Activated CD4-positive, alpha-beta T cell treated with anti-CD3 and anti-CD28 coated beads for 4 hours (primary cell): Measurements from ENCODE around the gene POLDIP3.

Experiments
- DNase-seq, 2 donors: peaks; one replicate each; pipeline ENCODE4 v3.0.0-alpha.2; 2020

The POLDIP3 gene

DNA sequence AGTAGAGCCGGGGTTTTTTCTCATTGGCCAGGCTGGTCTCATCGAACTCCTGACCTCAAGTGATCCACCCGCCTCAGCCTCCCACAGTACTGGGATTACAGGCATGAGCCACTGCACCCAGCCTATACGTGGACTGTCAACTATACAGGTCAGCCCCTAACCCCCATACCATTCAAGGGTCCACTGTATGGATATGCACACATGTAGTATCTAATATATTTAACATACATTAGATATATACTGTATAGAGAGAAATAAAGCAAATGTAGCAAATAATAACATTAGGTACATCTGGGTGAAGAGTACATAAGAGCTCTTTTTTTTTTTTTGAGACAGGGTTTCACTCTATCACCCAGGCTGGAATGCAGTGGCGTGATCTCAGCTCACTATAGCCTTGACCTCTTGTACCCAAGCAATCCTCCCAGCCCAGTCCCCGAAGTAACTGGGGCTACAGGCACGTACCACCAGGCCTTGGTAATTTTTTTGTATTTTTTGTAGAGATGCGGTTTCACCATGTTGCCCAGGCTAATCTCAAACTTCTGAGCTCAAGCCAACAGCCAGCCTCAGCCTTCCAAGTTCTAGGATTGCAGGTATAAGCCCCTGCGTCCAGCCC lies 27.2 kb upstream of the POLDIP3 start:
- no peak for DNase-seq

DNA sequence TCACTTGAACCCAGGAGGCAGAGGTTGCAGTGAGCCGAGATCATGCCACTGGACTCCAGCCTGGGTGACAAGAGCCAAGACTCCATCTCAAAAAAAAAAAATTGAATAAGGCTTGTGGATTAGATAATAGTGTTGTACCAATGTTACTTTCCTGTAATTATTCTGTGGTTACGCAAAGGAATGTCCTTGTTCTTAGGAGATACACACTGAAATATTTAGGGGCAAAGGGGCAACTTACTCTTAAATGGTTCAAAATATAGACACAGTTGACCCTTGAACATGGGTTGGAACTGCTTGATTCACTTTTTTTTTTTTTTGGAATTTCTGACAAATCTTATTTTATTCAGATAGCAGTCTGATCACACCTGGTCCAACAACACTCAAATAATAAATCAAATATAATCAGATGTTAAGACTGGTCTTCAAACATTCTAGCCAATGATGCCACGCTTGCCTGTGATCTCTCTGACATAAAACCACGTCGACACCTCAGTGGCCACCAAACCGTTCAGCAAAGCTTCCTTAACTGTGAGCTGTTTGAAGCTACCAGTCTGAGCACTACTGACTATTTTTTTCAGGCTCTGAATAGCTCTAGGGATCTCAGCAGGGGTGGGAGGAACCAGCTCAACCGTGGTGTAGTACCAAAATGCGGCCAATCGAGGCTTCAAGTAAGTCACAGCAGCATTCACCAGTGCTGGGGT lies 25.0 kb upstream of the POLDIP3 start:
- no peak for DNase-seq

DNA sequence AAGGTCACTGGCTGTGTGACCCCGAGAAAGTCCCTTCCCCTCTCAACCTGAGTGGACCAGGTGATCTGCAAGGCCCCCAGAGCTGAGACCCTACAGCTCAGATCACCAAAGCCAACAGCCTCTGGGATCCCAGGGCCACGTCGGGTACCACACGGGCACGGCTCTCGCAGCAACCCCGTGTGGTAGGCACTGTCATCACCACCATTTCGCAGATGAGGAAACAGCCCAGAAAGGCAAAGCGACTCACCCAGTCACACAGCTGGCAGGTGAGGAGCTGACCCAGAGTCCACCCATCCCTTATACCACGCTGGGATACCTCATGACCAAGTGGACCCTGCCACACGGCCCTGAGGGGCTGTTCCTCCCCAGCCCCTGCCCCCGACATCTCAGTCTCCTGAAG lies 22.9 kb upstream of the POLDIP3 start:
- no peak for DNase-seq

DNA sequence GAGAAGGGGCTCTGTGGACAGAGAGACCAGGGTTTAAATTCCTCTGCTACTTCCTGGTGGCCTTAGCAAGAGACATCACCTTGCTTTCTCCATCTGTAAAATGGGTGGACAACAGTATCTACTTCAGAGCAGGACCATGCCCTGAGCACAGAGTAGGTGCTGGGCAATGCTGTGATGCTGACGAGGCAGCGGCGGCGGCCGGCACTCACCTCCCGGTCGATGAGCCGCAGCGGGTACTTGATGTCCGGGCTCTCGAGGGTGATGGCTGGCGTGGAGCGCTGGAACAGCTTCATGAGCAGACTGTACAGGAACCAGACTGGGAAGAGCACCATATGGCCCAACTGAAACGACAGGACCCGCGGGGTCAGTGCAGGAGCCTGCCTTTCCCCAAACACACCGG lies 21.8 kb upstream of the POLDIP3 start:
- DNase-seq = no peak

DNA sequence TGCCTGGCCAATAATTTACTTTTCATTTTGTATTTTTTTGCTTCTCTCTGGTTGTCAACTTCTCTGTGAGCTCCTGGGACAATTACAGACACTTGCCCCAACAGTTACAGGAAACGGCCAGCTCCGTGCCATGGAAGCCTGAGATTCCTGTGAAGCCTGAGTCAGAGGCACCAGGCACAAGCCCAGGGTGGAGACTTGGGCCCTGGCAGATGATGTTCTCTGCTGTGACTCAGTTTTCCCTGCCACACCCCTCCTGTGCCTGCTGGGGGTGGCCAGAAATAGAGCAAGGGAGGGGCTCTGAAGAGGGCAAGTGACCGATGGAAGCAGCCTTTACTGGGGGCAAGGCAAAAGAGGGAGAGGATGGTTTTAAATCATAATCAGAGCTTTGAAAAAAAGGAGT lies 20.8 kb upstream of the POLDIP3 start:
- no peak for DNase-seq

DNA sequence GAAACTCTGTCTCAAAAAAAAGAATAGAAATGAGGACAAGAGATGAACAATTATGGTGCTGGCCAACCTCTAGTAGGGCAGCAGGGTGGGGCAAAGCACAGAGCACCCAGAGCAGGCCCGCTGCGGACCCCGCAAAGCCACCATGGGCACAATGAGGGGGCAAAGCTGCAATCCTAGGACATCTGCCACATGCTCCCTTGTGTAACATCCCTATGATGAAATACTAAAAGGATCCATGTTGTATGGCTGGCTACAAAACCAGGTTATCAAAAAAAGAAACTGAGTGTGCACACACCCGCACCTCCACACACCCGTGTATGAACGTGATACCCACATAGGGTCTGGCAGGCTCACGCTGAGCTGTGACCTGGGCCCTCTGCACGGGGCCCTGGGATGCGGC lies 18.3 kb upstream of the POLDIP3 start:
- DNase-seq = no peak

DNA sequence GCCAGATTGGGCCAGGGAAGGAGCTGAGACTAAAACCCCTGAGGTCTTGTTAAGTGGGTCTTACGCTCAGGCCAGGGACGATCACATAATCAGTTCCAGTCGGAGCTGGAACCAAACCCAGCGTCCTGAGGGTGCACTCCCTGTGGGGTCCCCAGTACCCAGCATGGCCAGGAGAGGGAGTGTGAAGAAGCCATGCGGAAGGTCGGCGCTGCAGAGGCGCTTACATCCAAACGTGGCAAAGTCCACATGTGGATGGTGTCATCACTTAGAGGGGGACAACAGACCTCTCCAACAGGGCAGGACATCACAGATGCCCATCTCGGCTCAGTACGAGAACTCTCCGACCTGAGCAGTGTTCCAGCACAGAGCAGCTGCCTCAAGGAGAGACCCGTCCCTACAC lies 17.4 kb upstream of the POLDIP3 start:
- DNase-seq = no peak

DNA sequence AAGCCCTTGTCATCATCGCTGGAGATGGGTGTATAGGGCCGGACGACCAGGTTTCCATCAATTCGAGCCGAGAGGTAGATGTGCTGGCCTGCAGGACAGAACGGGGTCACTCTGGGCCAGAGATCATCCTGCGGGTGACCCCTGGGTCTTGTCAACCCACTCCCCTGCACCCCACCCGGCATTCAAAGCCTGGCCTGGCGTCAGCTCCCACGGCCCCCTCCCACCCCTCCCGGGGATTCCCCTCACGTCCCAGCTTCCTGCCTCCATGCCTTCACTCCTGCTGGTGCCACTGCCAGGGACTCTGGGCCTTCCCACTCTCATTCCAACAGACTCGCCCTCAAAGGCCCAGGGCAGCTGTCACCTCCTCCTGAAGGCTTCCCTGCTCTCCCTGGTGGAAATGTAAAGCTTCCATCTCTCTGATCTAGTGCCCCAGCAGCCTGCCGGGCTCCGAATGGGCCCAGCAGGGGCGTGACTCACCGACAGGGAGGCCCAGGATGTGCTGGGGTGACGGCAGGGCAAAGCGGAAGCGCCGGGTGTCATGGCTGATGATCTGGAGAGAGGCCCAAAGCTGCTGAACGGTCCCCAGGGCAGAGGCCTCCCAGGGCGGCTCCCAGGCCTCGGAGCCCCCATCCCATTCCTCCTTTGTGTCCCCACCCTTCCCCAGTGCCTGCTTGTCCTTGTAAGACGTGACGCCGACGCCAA lies 16.4 kb upstream of the POLDIP3 start:
- no peak for DNase-seq

DNA sequence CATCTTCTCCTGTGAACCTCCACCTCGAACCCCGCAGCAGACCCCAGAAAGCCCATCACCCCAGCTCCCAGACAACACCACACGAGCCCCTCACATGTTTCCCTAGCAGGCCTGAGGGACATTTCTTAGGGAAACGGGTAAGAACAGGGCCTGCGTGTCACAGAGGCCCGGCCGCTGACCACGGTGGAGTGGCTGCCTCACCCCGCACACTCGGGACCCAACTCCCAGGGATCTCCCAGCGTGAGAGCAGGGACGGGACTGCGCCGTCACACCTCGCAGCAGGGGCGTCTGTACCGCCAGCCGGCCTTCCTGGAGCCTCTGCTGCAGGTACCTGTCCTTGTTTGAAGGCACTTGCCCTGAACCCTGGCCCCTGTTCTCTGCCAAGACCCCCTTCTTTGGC lies 15.5 kb upstream of the POLDIP3 start:
- DNase-seq = no peak

DNA sequence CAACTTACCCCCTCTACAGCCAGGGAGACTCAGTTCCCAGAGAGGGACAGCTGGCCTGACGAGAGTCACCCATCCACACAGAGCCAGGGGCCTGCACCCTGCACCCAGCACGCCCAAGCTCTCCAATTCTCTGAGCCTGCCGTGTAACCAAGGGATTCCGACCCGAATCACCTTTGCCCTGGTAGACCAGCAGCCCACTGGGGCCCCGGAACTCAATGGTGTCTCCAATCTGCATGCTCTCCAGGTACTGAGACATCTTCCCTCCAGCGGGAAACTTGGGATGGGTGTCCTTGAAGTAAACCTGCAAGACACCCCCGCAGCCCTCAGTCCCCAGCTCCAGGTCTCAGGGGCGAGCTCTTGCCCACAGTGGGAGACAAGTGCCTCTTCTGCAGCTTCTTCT lies 13.3 kb upstream of the POLDIP3 start:
- DNase-seq = no peak

DNA sequence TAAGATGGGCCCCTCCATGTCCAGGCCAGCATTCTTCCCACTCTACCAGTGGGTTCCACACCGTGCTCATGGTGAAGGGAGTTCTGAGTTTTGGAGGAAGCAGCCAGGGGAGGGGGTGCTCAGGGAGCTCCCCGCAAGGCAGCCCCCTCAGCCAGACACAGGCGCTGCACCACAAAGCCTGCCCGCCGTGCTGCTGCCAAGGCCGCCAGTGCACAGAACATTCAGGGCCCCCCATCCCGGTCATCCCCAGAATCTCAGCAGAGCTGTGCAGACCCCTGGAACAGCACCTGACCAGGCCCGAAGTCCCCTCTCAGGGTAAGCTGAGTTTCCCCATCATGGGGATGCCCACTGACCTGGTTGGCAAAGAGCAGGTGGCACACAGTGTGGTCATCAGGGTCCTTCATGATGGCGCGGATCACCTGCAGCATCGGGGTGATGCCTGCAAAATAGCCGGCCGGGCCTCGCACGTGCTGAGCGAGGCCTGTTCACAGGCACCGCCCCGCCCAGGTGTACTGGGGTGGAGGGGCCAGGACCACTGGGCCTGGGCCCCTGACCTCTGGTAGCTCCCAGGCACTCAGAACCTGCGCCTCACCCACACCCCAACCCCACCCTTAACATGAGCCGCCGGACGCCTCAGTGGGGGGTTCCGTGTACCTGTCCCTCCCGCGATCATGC lies 12.4 kb upstream of the POLDIP3 start:
- no peak for DNase-seq

DNA sequence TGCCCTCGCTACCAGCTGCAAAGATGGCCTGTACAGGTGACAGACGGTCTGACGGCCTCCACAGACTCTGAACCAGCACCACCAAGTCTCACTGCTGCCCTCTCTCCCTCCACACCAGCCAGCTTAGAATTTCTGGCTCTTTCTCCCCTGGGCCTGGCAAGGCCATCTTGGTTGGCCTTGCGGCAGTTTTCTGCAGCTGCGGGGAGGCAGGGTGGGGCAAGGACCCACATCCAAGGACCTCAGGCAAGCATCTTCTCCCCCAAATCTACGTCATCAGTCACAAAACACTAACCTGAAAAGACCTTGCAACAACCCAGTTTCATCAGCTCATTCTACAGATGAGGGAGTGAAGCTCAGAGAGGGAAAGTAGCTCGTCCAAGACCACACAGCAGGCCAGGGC lies 11.7 kb upstream of the POLDIP3 start:
- no peak for DNase-seq

DNA sequence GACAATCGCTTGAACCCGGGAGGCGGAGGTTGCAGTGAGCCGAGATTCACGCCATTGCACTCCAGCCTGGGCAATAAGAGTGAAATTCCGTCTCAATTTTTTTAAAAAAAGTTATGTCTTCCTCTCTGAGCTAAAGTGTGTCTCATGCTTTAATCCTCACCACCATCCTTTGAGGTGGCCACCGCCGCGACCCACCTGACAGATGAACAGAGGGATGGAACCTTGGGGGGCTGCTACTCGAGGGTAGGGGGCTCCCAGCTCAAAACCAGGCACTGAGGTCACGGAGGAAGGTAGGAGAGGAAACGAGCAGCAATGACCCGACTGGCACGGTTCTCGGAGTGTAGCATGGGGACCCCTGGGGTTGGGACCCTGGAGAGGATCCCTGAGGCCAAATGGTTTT lies 10.7 kb upstream of the POLDIP3 start:
- DNase-seq = no peak

DNA sequence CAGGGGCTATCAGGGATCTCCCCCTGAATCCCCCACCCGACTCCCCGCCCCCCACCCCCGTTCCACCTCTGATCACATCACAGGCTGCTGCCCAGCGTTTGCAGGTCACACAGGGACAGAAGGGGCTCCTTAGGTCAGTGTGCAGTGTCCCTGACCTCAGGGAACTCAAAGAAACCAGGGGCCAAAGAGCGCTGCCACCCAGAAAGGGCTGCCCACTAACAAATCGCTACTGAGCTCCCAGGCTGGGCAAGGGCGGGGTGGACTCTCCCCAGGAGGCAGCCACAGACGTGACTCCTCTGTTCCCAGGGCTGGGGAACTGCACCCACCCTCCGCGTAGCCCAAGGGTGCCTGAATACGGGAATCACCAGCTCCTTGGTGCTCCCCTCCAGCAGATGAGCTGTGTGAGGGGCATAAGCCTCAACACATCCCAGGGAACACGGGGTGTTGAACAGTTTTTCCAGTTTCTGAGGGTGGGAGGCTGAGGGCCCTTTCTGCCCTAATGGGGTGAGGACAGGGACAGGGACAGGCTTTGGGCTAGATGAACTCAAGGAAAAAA lies 9.9 kb upstream of the POLDIP3 start:
- no peak for DNase-seq

DNA sequence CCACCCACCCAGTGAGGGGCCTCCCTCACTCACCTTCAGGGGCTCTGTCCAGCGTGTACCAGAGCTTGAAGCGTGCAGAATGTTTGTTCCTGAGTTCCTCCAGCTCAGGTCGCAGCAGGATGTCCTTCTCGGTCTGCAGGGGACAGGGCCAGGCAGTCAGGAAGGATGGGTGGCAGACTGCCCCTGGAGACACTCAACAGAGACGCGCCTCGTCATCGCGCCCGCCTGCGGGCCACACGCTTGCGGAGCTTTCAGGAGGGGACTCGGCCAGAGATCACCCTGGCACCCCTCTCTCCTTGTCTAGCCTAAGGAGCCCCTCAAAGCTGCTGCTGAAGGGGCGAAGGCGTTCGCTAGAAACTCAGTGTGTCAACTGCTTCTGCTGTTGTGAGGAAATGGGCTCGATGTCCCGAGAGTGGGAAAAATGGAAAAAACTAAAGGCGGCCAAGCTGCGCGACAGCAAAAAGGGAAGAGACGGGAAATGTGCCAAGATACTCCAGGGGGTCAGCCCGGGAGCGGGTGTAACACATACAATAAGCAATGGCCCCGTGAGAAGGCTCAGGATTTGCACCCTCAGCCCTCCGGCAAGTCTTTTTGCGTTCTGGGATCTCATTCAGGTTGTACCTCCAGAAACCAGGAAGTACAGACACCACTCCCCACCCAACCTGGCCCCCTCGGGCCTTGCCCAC lies 9.2 kb upstream of the POLDIP3 start:
- DNase-seq = no peak

DNA sequence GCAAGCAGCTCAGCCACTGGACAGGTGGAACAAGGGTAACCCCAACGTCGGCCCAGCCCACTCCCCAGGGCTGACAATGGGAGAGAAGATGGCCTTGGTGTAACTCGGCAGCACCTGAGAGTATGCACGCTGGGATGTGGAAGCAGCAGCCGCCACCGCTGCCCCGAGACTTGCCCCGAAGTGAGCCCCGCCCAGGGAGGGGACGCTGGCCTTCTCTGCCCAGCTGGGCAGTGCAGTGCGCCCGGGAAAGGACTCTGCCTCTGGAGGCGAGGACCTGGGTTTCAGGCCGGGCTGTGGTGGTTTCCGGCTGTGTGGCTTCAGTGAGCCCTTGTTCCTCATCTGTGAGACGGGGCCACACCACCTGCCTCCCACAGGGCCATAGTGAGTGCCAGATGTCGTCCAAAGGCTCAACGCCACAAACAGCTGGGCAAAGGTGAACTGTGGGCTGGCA lies 8.6 kb upstream of the POLDIP3 start:
- DNase-seq = no peak

DNA sequence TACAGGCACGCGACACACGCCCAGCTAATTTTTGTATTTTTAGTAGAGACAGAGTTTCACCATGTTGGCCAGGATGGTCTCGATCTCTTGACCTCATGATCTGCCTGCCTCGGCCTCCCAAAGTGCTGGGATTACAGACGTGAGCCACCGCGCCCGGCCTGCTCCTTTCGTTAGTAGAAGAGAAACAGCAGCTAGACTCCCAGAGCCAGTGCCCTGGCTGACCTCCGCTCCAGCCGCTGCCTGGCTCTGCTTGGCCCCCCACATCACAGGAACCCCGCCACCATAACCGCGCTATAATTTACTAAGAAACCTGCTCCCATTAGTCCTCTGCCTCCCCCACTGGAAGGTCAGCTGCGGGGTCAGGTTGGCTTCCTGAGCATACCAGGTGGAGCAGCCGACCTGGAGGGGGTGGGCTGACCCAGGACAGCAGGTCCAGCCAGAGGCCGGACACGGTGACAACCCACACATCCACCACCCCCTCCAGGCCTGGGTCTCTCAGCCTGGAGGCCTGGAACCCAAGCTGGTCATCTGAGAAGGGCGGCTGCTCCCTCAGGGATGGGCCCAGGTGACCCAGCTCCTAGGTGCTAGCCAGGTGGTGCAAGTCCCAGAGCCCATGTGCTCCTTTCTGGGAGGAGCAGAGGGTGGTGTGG lies 7.5 kb upstream of the POLDIP3 start:
- DNase-seq = no peak

DNA sequence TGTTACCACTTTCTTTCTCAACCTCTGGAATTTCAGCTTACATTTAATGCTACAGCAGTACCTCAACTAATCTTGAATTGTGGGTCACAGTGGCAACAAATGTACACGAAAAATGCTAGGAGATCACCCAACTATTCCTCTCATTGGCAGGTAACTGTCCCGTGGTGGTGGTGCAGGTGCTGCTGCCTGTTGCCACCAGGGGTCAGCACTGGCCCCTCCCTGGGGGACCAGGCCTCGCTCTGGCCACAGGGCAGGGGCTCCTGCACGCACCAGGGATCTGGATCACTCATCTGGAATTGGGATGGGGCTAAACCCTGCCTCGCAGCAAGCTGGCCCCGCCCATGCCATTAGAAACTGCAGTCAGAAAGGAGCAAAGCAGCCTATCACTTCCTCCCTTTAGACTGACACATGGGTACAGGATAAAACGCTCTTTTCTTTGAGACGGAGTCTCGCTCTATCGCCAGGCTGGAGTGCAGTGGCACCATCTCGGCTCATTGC lies 6.9 kb upstream of the POLDIP3 start:
- peak; percentile 43 to 48 for DNase-seq

DNA sequence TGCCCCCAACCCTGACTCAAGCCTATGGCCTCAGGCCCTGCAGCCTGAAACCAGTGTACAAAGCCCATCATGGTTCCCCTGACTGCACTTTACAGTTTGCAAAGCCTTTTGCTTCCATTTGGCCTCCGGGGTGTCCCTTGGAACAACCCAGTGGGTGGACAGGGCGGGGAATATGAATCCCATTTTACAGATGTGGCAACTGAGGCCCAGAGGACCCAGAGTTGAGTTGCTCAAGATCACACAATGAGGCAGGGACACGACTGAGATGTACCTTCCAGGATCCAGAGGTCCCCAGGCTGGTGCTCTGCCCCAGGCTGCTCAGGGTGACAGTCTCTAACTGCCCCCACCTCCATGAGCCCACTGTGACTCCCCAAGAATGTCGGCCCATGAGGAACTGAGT lies 5.4 kb upstream of the POLDIP3 start:
- DNase-seq = no peak

DNA sequence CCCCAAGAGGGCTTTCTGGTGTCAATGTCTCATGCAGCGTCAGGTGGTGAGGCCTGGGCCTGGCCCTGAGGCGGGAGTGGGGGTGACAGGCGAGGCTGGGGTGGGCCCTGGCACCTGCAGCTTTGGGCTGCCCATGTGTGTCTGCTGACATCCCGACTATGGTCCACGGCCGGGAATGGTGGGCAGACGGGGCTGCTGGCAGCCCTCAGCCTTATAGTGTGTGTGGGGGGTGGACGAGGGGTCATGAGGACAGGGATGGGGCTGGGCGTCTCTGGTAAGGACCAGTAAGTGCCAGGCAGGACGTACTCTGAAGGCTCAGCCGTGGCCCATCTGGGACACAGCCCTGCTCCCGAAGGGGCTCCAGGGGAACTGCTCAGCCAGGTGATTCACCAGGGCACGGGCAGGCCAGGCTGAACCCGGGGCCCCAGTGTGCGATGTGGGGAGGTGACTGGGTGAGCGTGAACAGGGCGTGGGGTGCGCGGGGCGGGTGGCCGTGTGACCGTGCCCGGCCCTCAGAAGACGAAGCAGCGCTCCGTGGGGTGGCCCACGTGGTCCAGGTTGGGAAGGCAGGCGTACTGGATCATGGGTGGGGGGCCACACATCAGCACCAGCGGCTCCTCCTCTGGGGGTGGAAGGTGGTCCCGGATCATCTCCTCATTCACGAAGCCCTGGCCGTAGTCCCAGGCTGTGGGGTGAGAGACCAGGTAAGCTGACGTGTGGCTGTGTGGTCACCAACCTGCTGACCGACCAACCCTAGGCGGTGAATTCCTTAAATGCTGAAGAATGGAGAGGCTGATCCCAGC lies 4.8 kb upstream of the POLDIP3 start:
- DNase-seq = no peak
